Measurements from ENCODE around the gene HOXD12. TPM values are rescaled to one million over a fixed set of nuclear protein-coding genes. Genes with fewer than 3 reads are reported as not detected.

HOXD12 gene
- total RNA-seq, result under 1 TPM in 1 of 4 donors, not detected in 3; 0.27 TPM

- no peak within 1 kb of the TSS for H3K4me3 ChIP-seq (ENCODE audit: low read depth, poor library complexity, severe bottlenecking)
- intact Hi-C loops (cut with DNase I; ENCODE audit: low total_unique reads), result no loop called here
- 7 to 15% methylated on average over 25 to 53 of the region's 70 CpGs for WGBS, 2 donors
- TF ChIP-seq POLR2A (IDR thresholded peaks at IDR 0.05) (no peak), CTCF (IDR thresholded peaks at IDR 0.05) (no peak)
- peak in 1 of 2 donors; percentile 82 for DNase-seq (ENCODE audit: low spot score in 2 of 2)
Observed at GRCh38 chr2:176099728-176100546, at the start of gene HOXD12. TSS of gene HOXD12 (plus strand) at chr2:176099795. CDS start at chr2:176099802, 7 bp downstream.

- WGBS, 2 donors, result 25 to 28% methylated on average over 1 of the region's 1 CpG
- intact Hi-C loops (cut with DNase I; ENCODE audit: low total_unique reads), result no loop called here
- no peak overlapping the region for H3K4me3 ChIP-seq (ENCODE audit: low read depth, poor library complexity, severe bottlenecking)
- TF ChIP-seq CTCF (IDR thresholded peaks at IDR 0.05), result no peak
- TF ChIP-seq POLR2A (IDR thresholded peaks at IDR 0.05), result no peak
- no peak for DNase-seq (ENCODE audit: low spot score in 2 of 2)
Observed at GRCh38 chr2:176056406-176056805, 43.2 kb upstream of the HOXD12 start.

GRCh38 chr2:176063958-176064357 is 35.6 kb upstream of the HOXD12 start:
- TF ChIP-seq CTCF (IDR thresholded peaks at IDR 0.05) (no peak), POLR2A (IDR thresholded peaks at IDR 0.05) (no peak)
- DNase-seq (ENCODE audit: low spot score in 2 of 2), result no peak
- 53 to 58% methylated on average over 2 of the region's 2 CpGs for WGBS, 2 donors
- intact Hi-C loops (cut with DNase I; ENCODE audit: low total_unique reads), result no loop called here
- H3K4me3 ChIP-seq (ENCODE audit: low read depth, poor library complexity, severe bottlenecking), result no peak overlapping the region

GRCh38 chr2:176066645-176067588 is 32.7 kb upstream of the HOXD12 start:
- TF ChIP-seq POLR2A (IDR thresholded peaks at IDR 0.05) (no peak), CTCF (IDR thresholded peaks at IDR 0.05) (no peak)
- no peak for DNase-seq (ENCODE audit: low spot score in 2 of 2)
- H3K4me3 ChIP-seq (ENCODE audit: low read depth, poor library complexity, severe bottlenecking), result peak overlapping the region; percentile 2

GRCh38 chr2:176067589-176068418 is 31.8 kb upstream of the HOXD12 start:
- no peak overlapping the region for H3K4me3 ChIP-seq (ENCODE audit: low read depth, poor library complexity, severe bottlenecking)
- no peak for DNase-seq (ENCODE audit: low spot score in 2 of 2)
- TF ChIP-seq CTCF (IDR thresholded peaks at IDR 0.05), result no peak
- no peak for TF ChIP-seq POLR2A (IDR thresholded peaks at IDR 0.05)
- intact Hi-C loops (cut with DNase I; ENCODE audit: low total_unique reads), result no loop called here
- WGBS, 2 donors, result 11 to 22% methylated on average over 21 to 36 of the region's 38 CpGs

More at GRCh38 chr2:176066645-176067588, 32.7 kb upstream of the HOXD12 start:
- intact Hi-C loops (cut with DNase I; ENCODE audit: low total_unique reads), result no loop called here
- 12 to 15% methylated on average over 54 to 56 of the region's 56 CpGs for WGBS, 2 donors

Data from lower leg skin (tissue), 4 donors.